Measurements from ENCODE around the gene ERGIC3.

The ERGIC3 gene

GRCh38 chr20:35503281-35503680, 38.6 kb upstream of the ERGIC3 start:
- TF ChIP-seq, protein P1, sequence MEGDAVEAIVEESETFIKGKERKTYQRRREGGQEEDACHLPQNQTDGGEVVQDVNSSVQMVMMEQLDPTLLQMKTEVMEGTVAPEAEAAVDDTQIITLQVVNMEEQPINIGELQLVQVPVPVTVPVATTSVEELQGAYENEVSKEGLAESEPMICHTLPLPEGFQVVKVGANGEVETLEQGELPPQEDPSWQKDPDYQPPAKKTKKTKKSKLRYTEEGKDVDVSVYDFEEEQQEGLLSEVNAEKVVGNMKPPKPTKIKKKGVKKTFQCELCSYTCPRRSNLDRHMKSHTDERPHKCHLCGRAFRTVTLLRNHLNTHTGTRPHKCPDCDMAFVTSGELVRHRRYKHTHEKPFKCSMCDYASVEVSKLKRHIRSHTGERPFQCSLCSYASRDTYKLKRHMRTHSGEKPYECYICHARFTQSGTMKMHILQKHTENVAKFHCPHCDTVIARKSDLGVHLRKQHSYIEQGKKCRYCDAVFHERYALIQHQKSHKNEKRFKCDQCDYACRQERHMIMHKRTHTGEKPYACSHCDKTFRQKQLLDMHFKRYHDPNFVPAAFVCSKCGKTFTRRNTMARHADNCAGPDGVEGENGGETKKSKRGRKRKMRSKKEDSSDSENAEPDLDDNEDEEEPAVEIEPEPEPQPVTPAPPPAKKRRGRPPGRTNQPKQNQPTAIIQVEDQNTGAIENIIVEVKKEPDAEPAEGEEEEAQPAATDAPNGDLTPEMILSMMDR (conservative IDR thresholded peaks at IDR 0.05): no peak
- no peak overlapping the region for H3K27ac ChIP-seq

- H3K27ac ChIP-seq: no peak overlapping the region
- TF ChIP-seq, protein P1 (conservative IDR thresholded peaks at IDR 0.05): no peak
Observed at GRCh38 chr20:35503841-35504561, 37.9 kb upstream of the ERGIC3 start.

- H3K27ac ChIP-seq: no peak overlapping the region
- TF ChIP-seq, protein P1 (conservative IDR thresholded peaks at IDR 0.05): no peak
Observed at GRCh38 chr20:35504751-35505150, 37.1 kb upstream of the ERGIC3 start.

DNA sequence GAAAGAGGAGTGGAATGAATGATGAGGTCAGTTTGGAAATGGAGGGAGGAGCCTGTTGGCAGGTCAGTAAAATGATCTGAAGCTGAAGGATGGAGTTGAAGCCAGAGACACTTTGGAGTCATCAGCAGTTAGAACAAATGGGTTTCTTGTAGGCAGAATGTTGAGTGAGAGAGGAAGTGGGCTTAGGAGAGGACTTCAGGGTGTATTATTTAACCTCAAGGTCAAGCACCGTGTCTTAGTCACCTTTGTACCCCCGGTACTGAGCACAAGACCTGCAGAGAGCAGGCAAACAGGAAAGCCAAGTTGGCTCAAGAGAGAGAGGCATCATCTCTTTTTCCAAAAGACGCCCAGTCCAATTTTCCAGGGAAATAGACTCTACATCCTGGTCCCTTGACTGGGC, 35.7 kb upstream of the ERGIC3 start:
- no peak overlapping the region for H3K27ac ChIP-seq
- TF ChIP-seq, protein P1 (conservative IDR thresholded peaks at IDR 0.05): no peak

- H3K27ac ChIP-seq: no peak overlapping the region
Observed at GRCh38 chr20:35506872-35507638, 34.8 kb upstream of the ERGIC3 start.

DNA sequence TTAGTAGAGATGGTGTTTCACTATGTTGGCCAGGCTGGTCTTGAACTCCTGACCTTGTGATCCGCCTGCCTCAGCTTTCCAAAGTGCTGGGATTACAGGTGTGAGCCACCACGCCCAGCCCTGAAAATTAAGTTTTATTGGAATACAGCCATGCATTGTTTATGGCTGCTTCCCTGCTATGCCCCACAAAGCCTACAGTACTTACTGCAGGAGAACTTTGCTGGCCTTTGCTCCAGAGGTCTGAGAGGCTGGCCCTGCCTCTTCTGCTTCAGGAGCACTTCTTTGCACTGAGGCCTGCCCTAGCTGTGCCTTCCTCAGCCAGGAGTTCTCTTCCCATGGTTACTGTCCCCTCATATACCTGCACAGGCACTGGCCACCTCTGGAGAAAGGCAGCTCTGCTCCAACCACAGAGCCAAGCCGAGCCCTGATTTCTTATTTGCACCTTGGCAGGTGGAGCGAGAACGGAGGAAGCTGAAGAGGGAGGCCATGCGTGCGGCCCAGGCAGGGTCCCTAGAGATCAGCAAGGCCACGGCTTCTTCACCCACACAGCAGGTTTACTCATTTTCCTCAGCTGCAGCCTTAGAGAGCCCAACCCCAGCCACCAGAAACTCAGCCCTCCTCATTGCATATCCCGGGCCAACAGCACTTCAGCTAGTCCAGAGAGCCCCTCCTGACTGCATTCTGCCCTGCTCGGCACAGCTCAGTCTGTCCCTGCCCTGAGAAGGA, 33.2 kb upstream of the ERGIC3 start:
- no peak overlapping the region for H3K27ac ChIP-seq
- TF ChIP-seq, protein P1 (conservative IDR thresholded peaks at IDR 0.05): no peak

More at GRCh38 chr20:35506872-35507638, 34.8 kb upstream of the ERGIC3 start:
- TF ChIP-seq, protein P1 (conservative IDR thresholded peaks at IDR 0.05): no peak
